HUES64 (cell line): Measurements from ENCODE around the gene GALNS.

Experiments
- H3K27ac ChIP-seq: 2 replicates; pipeline ENCODE4 v1.7.0; 2013; ENCODE audit warnings: low read depth, low read length, inconsistent platforms
- H3K27me3 ChIP-seq: 2 replicates; pipeline ENCODE4 v1.6.1; 2013; ENCODE audit warnings: mild to moderate bottlenecking, low read length; ENCODE audit not compliant: insufficient read depth
- H3K36me3 ChIP-seq: 2 replicates; pipeline ENCODE4 v1.6.1; 2013; ENCODE audit warnings: mild to moderate bottlenecking, low read length; ENCODE audit not compliant: insufficient read depth
- H3K4me1 ChIP-seq: 2 replicates; pipeline ENCODE4 v1.6.1; 2013; ENCODE audit warnings: mild to moderate bottlenecking, low read length, moderate library complexity; ENCODE audit not compliant: insufficient read depth
- H3K4me3 ChIP-seq: 2 replicates; pipeline ENCODE4 v1.5.1; 2013; ENCODE audit warnings: mild to moderate bottlenecking, low read length, moderate library complexity
- H3K9ac ChIP-seq: 2 replicates; pipeline ENCODE4 v1.6.1; 2013; ENCODE audit warnings: mild to moderate bottlenecking, low read depth, low read length
- H3K9me3 ChIP-seq: 2 replicates; pipeline ENCODE4 v1.6.1; 2013; ENCODE audit warnings: low read depth, low read length; ENCODE audit not compliant: insufficient read depth
- WGBS: fragments of 150-250, 120-280 bp; methylation state at CpG from one replicate; pipeline ENCODE4 v1.1.7; 2013; ENCODE audit warnings: missing lambda C conversion rate; 5-methylcytosine and 5-hydroxymethylcytosine counted together

The GALNS gene

GRCh38 chr16:88764913-88765349 lies 91.8 kb downstream of the GALNS start:
- no peak overlapping the region for H3K4me3 ChIP-seq
- H3K27ac ChIP-seq = no peak overlapping the region
- H3K9me3 ChIP-seq = no peaks in the 10 kb centered on the region
- H3K36me3 ChIP-seq = no peaks in the 10 kb centered on the region
- no peaks in the 10 kb centered on the region for H3K27me3 ChIP-seq
- WGBS = 83% methylated on average over 8 of the region's 9 CpGs
- no peak overlapping the region for H3K9ac ChIP-seq
- peaks cover 46% of the 10 kb centered on the region for H3K4me1 ChIP-seq

DNA sequence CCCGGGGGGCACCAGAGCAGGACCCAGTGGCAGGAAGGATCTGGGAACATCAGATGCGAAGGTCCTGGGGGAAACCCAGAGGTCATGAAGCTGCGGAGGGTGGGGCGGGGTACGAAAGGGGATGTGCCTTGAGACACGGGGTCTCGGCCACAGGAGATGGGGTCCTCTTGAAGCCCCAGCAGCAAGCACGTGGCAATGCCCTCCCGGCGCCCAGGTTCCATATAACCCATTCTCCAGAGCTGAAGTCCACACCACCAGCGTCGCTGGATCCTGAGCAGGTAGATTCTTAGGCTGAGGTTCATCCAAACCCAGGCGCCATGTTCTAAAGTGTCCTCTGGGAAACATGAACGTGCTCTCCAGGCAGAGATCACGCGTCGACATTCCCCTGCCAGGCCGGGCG lies 92.7 kb downstream of the GALNS start:
- H3K36me3 ChIP-seq = no peaks in the 10 kb centered on the region

More for the DNA sequence above, 92.7 kb downstream of the GALNS start:
- Histone ChIP-seq H3K4me1 (peaks cover 47% of the 10 kb centered on the region), H3K4me3 (no peak overlapping the region), H3K27me3 (no peaks in the 10 kb centered on the region), H3K27ac (peak overlapping the region; percentile 72; the same call in 1 of the 2 replicates), H3K9ac (no peak overlapping the region), H3K9me3 (no peaks in the 10 kb centered on the region)
- 90% methylated on average over 19 of the region's 19 CpGs for WGBS
